ENCODE measurements around the gene KCNQ4. TPM values are rescaled to one million over a fixed set of nuclear protein-coding genes. Genes with fewer than 3 reads are reported as not detected.
A peak's percentile ranks its signal among the peaks of the same experiment; 100 is the strongest.

Gene KCNQ4
- polyA plus RNA-seq, 1 experiment: 0.06 TPM

GRCh38 chr1:40796939-40797667 lies 13.5 kb downstream of the KCNQ4 start:
- DNase-seq (ENCODE audit: low read depth): no peak
- Histone ChIP-seq H3K4me3 (ENCODE audit: low read depth, low read length) (no peak overlapping the region), H3K36me3 (ENCODE audit: control insufficient read depth, insufficient read depth, low read length) (no peaks in the 10 kb centered on the region), H3K27me3 (ENCODE audit: control insufficient read depth, insufficient read depth, low read length) (peaks cover 5% of the 10 kb centered on the region)
- no peak for TF ChIP-seq CTCF (IDR thresholded peaks at IDR 0.05; ENCODE audit: insufficient read depth, low read depth, low read length)
- ChIA-PET POLR2A (interaction anchor here (0.5 kb wide), 1 partner anchor 190 kb away, joined by 3 read pairs; no protein-coding TSS in a partner anchor), CTCF (interaction anchor here (0.6 to 1.9 kb wide), 4 partner anchors 23 to 128 kb away, joined by 3 to 7 read pairs (median 4); no protein-coding TSS in a partner anchor)

DNA sequence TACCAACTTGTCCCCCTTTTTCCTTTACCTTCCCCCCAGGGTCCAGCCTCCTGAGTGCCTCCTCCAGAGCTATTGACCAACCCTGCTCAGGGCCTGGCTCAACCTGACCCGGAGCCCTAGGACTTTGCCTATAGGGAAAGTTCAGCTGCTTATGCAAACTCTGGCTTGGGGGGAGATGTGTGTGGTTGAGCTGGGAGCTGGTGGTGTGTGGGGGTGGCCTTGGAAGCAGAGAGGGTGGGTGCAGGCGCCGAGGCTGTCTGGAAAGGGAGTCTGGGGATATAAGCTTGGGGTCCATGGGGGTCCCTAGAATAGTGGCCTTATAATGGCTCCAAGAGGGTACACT lies 14.1 kb downstream of the KCNQ4 start:
- no peak overlapping the region for H3K4me3 ChIP-seq (ENCODE audit: low read depth, low read length)
- H3K27me3 ChIP-seq (ENCODE audit: control insufficient read depth, insufficient read depth, low read length): peaks cover 5% of the 10 kb centered on the region
- TF ChIP-seq CTCF (IDR thresholded peaks at IDR 0.05; ENCODE audit: insufficient read depth, low read depth, low read length): no peak
- no peaks in the 10 kb centered on the region for H3K36me3 ChIP-seq (ENCODE audit: control insufficient read depth, insufficient read depth, low read length)
- ChIA-PET CTCF (interaction anchor here (0.6 to 1.9 kb wide), 5 partner anchors 23 to 128 kb away, joined by 3 to 7 read pairs (median 3); no protein-coding TSS in a partner anchor), POLR2A (interaction anchor here (0.5 kb wide), 1 partner anchor 189 kb away, joined by 3 read pairs; no protein-coding TSS in a partner anchor)
- no peak for DNase-seq (ENCODE audit: low read depth)

DNA sequence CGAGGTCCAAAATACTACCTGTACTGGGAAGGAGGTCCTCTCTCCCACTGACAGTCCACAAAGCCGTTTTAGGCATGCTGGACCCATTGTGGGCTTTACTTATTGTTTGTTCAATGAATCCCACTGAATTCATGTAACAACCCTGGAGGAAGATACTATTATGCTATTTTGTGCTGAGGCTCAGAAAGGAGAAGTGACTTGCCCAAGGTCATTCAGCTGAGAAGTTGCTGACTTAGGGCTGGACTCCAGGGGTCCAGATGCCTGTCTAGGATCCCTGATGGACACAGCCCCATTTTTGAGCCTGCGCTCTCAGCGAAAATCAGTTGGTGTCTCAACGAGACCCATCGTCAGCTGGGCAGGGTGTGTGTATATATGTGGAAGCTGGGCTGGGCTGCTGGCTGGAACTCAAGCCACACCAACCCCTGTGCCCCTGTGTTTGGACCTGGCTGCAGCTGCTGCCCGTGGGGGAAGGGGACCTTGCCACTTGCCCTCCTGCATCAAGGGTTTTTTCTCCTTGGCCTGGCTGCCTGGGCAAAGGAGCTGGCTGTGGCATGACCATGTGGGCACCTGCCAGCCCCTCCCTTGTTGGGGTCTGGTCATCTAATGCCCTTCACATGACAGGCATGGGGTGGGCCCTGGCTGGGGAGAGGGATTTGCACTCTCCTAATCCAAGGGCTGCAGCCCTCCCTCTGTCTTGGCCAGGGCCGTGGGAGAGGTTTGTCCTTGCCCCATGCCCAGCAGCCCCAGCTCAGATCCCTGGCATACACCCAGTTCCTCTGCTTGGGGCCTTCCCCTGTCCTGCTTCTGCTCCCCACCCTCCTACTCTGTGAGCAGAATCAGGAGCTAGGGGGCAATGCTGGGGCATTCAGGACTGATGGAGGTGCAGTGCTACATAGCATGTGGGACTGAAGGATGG lies 15.0 kb downstream of the KCNQ4 start:
- no peak overlapping the region for H3K4me3 ChIP-seq (ENCODE audit: low read depth, low read length)
- no peak for DNase-seq (ENCODE audit: low read depth)
- no peaks in the 10 kb centered on the region for H3K36me3 ChIP-seq (ENCODE audit: control insufficient read depth, insufficient read depth, low read length)
- ChIA-PET POLR2A (no interaction called here), CTCF (interaction anchor here (0.6 to 1.9 kb wide), 2 partner anchors 24 to 90 kb away, joined by 3 to 7 read pairs; no protein-coding TSS in a partner anchor)
- no peak for TF ChIP-seq CTCF (IDR thresholded peaks at IDR 0.05; ENCODE audit: insufficient read depth, low read depth, low read length)
- H3K27me3 ChIP-seq (ENCODE audit: control insufficient read depth, insufficient read depth, low read length): peaks cover 2% of the 10 kb centered on the region

DNA sequence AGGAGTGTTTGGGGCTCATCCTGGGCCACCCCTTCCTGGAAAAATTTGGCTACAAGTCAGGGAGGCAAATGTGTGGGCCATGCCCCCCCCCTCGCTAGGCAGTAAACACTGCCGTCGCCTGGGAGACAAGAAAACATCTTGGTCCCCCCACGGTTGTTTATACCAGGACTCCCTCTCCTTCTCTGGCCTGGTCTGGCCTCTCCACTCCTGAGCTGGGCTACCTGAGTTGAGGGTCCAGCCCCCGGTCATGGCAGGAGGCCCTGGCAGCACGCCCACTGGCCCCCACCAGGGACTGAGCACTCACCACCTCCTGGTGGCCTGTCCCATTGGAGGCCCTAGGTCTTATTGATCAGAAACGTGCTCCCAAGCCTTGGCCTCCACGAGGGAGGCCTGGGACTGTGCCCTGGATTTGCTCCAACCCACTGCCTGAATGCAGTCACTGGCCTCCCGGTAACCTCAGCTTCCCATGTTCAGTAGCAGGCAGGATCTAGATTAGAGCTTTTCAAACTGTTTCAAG lies 15.8 kb downstream of the KCNQ4 start:
- no peak for TF ChIP-seq CTCF (IDR thresholded peaks at IDR 0.05; ENCODE audit: insufficient read depth, low read depth, low read length)
- H3K4me3 ChIP-seq (ENCODE audit: low read depth, low read length): no peak overlapping the region
- DNase-seq (ENCODE audit: low read depth): no peak
- H3K27me3 ChIP-seq (ENCODE audit: control insufficient read depth, insufficient read depth, low read length): peaks cover 2% of the 10 kb centered on the region
- POLR2A ChIA-PET: no interaction called here
- H3K36me3 ChIP-seq (ENCODE audit: control insufficient read depth, insufficient read depth, low read length): no peaks in the 10 kb centered on the region
- CTCF ChIA-PET: interaction anchor here (1.4 kb wide), 1 partner anchor 25 kb away, joined by 3 read pairs; no protein-coding TSS in a partner anchor

DNA sequence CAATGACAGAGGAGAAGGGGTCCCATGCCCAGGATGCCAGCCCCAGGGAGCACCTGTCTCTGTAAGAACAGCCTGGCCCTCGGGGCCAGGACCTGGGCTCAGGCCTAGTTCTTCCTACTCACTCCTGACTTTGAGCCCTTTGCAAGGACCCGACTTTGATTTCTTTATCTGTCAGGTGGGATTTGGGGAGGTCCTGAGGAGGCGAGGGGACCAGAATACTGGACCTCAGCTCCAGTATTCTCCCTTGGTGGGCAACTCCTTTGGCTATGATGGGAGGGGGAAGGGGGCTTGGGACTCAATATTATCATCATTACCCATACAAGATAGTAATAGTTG lies 18.1 kb downstream of the KCNQ4 start:
- no peak for TF ChIP-seq CTCF (IDR thresholded peaks at IDR 0.05; ENCODE audit: insufficient read depth, low read depth, low read length)
- DNase-seq (ENCODE audit: low read depth): no peak
- ChIA-PET CTCF (no interaction called here), POLR2A (no interaction called here)
- Histone ChIP-seq H3K4me3 (ENCODE audit: low read depth, low read length) (peak overlapping the region; percentile 42), H3K36me3 (ENCODE audit: control insufficient read depth, insufficient read depth, low read length) (no peaks in the 10 kb centered on the region), H3K27me3 (ENCODE audit: control insufficient read depth, insufficient read depth, low read length) (peaks cover 3% of the 10 kb centered on the region)

All from BJ (cell line).